Nucleus accumbens (tissue), 56 donors: ENCODE results near the gene STAMBP.

Experiments
- DNase-seq, 56 donors: peaks; one replicate each; lab custom pipeline; 2025; lab: John Stamatoyannopoulos, UW

The STAMBP gene

DNA sequence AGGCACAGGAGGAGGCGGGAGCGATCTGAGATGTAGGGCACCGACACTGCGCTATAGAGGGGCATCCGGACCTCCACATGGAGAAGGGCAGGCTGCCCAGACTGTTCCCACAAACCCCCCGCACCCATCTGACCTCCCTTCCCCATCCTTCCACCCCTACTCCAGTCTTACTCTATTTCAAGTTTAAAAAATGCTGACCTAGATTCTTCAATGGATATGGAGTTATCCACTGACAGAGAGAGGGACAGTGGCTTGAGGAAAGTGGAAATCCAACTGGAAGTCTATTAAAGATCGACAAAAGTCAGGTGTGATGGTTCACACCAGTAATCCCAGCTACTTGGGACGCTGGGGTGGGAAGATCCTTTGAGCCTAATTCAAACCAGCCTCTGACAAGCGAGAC is 92.8 kb downstream of the STAMBP start:
- no peak for DNase-seq

- no peak for DNase-seq
Measured at GRCh38 chr2:73922681-73923080, 93.9 kb downstream of the STAMBP start.
